Lower leg skin (tissue), 4 donors: ENCODE data around the gene PLCXD3. TPM values are rescaled to one million over a fixed set of nuclear protein-coding genes. Genes with fewer than 3 reads are reported as not detected.

Experiments used
- DNase-seq, 2 donors: peaks; one replicate each; pipeline ENCODE4 v3.0.0-alpha.2; 2019; ENCODE audit warnings: low spot score in 2 of 2
- H3K4me3 ChIP-seq: fragments of 200-600 bp; sonication (generic); 2 replicates; pipeline ENCODE4 v1.5.1; 2017; ENCODE audit warnings: mild to moderate bottlenecking, low read depth; ENCODE audit not compliant: poor library complexity, severe bottlenecking
- CTCF ChIP-seq, 3 donors: fragments of 450-650 bp; IDR thresholded peaks; one replicate each; pipeline ENCODE4 v1.5.1; 2016; ENCODE audit warnings: antibody characterized with exemption in 3 of 3, mild to moderate bottlenecking in 3 of 3, moderate library complexity in 2 of 3
- POLR2A ChIP-seq, 2 donors: fragments of 450-650 bp; IDR thresholded peaks; one replicate each; pipeline ENCODE4 v1.6.1; 2016 to 2017; ENCODE audit warnings: antibody characterized with exemption in 2 of 2, mild to moderate bottlenecking in 1 of 2, moderate library complexity in 1 of 2
- WGBS, 2 donors: methylation state at CpG; one replicate each; pipeline ENCODE4 v1.1.5; 2018; 5-methylcytosine and 5-hydroxymethylcytosine counted together
- intact Hi-C: fragments of 100-400 bp; cut with DNase I; formaldehyde crosslinking; loops from one replicate; pipeline ENCODE4 v1.15.0; 2023; ENCODE audit warnings: low total_unique reads
- total RNA-seq, 4 donors: library from RNA; depleted of rRNA; stranded (reverse); fragments of >200 nt; gene quantifications; one replicate each; pipeline ENCODE4 v1.1.0, GENCODE V29; 2016

The PLCXD3 gene
- total RNA-seq, 4 donors from 2014 or later = 0.04 to 1.1 (median 0.50) TPM

GRCh38 chr5:41519801-41520200 lies 9.4 kb upstream of the PLCXD3 start:
- intact Hi-C loops = loop anchor here (5.0 kb wide), 1 partner anchor 422 kb away; no protein-coding TSS in a partner anchor
- no peak for DNase-seq
- 65 to 66% methylated on average over 6 of the region's 6 CpGs for WGBS, 2 donors
- TF ChIP-seq POLR2A (IDR thresholded peaks at IDR 0.05) = no peak
- no peak for TF ChIP-seq CTCF (IDR thresholded peaks at IDR 0.05)
- H3K4me3 ChIP-seq = no peak overlapping the region

DNA sequence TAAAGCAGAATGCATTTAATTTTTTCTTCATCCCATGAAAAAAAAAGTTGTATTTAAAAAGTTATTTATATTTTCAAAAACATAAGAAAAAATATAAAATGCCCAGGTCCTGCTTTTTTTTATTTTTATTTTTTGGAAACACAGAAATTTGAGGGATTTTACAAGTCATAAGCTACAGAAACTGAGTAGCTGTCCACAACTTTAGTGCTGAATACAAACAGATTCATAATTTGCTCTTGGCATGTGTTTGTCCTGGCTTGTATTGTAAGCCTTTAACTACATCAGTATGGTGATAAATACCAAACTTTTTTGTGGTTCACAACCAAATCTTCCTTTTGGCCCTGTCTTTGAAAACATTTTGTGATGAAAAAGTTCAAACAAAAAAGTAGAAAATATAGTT lies 7.5 kb upstream of the PLCXD3 start:
- intact Hi-C loops = loop anchor here (5.0 kb wide), 1 partner anchor 421 kb away; no protein-coding TSS in a partner anchor
- no peak for TF ChIP-seq CTCF (IDR thresholded peaks at IDR 0.05)
- no peak for TF ChIP-seq POLR2A (IDR thresholded peaks at IDR 0.05)
- no peak for DNase-seq
- no peak overlapping the region for H3K4me3 ChIP-seq

- TF ChIP-seq POLR2A (IDR thresholded peaks at IDR 0.05) (no peak), CTCF (IDR thresholded peaks at IDR 0.05) (no peak)
- H3K4me3 ChIP-seq = no peak overlapping the region
- WGBS, 2 donors = 64 to 72% methylated on average over 1 of the region's 1 CpG
- intact Hi-C loops = no loop called here
- DNase-seq = no peak
Measured at GRCh38 chr5:41511241-41511640, 840 bp upstream of the PLCXD3 start.

DNA sequence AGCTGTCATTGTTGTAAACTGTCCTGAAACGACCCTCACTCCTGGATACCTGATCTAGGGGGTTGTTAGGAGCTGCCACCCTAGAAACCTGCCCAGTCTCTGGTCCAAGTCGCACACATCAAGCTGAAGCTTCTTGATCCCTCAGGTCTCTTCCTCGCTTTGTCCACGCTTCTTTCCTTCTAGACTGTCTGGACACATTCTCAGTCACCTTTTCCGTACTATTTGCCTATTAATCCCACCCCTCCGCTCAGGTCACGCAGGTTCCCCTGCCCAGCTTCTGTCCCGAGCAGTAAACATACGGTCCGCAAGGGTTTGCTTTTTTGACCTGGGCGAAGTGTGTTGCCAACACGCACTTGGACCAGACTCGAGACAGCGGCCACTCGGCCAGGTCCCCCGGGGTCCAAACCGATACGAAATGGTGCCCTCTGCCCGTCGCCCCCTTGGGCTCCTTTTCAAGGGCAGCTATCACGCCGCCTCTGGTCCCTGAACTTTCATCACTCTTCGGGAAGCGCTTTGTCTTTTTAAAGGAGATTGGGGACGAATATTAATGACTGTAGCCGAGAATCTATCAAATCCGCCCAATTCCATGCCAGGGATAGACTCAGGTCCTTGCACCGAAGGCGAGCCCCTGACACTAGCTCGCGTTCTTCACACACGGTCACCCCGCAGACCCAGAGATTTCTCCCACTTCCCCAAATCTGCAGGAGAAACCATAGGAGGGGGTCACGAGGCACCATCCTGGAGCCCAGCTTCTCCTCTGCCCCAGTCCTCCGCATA lies 814 bp downstream of the PLCXD3 start:
- 25 to 43% methylated on average over 33 to 35 of the region's 35 CpGs for WGBS, 2 donors
- TF ChIP-seq POLR2A (IDR thresholded peaks at IDR 0.05) = no peak
- no peak for TF ChIP-seq CTCF (IDR thresholded peaks at IDR 0.05)
- intact Hi-C loops = no loop called here
- DNase-seq = no peak
- peak overlapping the region; percentile 7 for H3K4me3 ChIP-seq

- no peak for TF ChIP-seq POLR2A (IDR thresholded peaks at IDR 0.05)
- peak overlapping the region; percentile 7 for H3K4me3 ChIP-seq
- intact Hi-C loops = no loop called here
- DNase-seq = no peak
- WGBS, 2 donors = 32 to 42% methylated on average over 5 of the region's 5 CpGs
Measured at GRCh38 chr5:41508696-41509398, 1.6 kb downstream of the PLCXD3 start.

DNA sequence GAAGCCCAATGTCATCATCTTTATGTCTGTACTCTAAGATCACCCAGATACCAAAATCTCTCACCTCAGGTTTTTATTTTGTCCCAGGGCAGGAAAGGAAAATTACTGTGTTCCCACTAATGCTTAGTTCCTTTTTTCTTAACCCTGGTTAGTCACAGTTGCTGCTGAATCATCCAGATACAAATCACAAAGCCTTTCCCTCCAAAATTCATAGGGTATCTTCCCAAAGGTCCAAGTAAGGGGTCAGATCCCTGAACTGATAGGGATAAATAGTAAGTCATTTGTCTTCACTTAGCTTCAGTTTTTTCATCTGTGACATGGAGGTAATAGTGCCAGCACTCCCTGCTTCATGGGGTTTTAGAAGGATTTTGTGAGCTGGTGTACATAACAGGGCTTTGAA lies 2.2 kb downstream of the PLCXD3 start:
- no peak for TF ChIP-seq POLR2A (IDR thresholded peaks at IDR 0.05)
- TF ChIP-seq CTCF (IDR thresholded peaks at IDR 0.05) = no peak
- no peak for DNase-seq
- intact Hi-C loops = no loop called here
- H3K4me3 ChIP-seq = no peak overlapping the region
